ENCODE results near the gene MUC4.
A peak's percentile ranks its signal among the peaks of the same experiment; 100 is the strongest.
"Not testable (repeated sequence)": the region's sequence is repeated elsewhere in the genome, so short reads cannot be mapped to it uniquely, and the experiment has no call there.

Gene MUC4

GRCh38 chr3:195806211-195806915 lies 5.4 kb downstream of the MUC4 start:
- peaks cover 7% of the 10 kb centered on the region for H3K4me1 ChIP-seq (ENCODE audit: insufficient read depth, low read length, poor library complexity, severe bottlenecking)
- H3K9ac ChIP-seq (ENCODE audit: low read depth, low read length, poor library complexity, severe bottlenecking), result no peak overlapping the region
- H3K4me2 ChIP-seq (ENCODE audit: low read depth, low read length, poor library complexity, severe bottlenecking), result no peak overlapping the region
- H3K79me2 ChIP-seq (ENCODE audit: insufficient read depth, low read length), result no peaks in the 10 kb centered on the region
- no peaks in the 10 kb centered on the region for H3K9me3 ChIP-seq (ENCODE audit: insufficient read depth, low read depth, low read length)
- no peaks in the 10 kb centered on the region for H3K27me3 ChIP-seq (ENCODE audit: insufficient read depth, low read length, poor library complexity, severe bottlenecking)
- H3K9me2 ChIP-seq (replicated peaks; ENCODE audit: low read depth, low read length), result no peaks in the 10 kb centered on the region
- H4K20me1 ChIP-seq (ENCODE audit: insufficient read depth, low read length, poor library complexity, severe bottlenecking), result no peaks in the 10 kb centered on the region
- no peak for TF ChIP-seq EZH2phosphoT487 (IDR thresholded peaks at IDR 0.05; ENCODE audit: borderline replicate concordance)
- TF ChIP-seq, protein P1, sequence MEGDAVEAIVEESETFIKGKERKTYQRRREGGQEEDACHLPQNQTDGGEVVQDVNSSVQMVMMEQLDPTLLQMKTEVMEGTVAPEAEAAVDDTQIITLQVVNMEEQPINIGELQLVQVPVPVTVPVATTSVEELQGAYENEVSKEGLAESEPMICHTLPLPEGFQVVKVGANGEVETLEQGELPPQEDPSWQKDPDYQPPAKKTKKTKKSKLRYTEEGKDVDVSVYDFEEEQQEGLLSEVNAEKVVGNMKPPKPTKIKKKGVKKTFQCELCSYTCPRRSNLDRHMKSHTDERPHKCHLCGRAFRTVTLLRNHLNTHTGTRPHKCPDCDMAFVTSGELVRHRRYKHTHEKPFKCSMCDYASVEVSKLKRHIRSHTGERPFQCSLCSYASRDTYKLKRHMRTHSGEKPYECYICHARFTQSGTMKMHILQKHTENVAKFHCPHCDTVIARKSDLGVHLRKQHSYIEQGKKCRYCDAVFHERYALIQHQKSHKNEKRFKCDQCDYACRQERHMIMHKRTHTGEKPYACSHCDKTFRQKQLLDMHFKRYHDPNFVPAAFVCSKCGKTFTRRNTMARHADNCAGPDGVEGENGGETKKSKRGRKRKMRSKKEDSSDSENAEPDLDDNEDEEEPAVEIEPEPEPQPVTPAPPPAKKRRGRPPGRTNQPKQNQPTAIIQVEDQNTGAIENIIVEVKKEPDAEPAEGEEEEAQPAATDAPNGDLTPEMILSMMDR (conservative IDR thresholded peaks at IDR 0.05; ENCODE audit: low read length), result no peak
- H2AFZ ChIP-seq (ENCODE audit: low read length), result 0 out of 2 replicates have a peak overlapping the region, but pooled peaks have one; percentile 2
- H3K36me3 ChIP-seq (ENCODE audit: insufficient read depth, low read length), result no peaks in the 10 kb centered on the region
- no peak overlapping the region for H3K4me3 ChIP-seq (ENCODE audit: low read length, poor library complexity, severe bottlenecking)
- H3F3A ChIP-seq (ENCODE audit: low read depth), result no peaks in the 10 kb centered on the region

- not testable (repeated sequence) for H3K27me3 ChIP-seq (ENCODE audit: insufficient read depth, low read length, poor library complexity, severe bottlenecking); H4K20me1 ChIP-seq (ENCODE audit: insufficient read depth, low read length, poor library complexity, severe bottlenecking); H3K79me2 ChIP-seq (ENCODE audit: insufficient read depth, low read length); H2AFZ ChIP-seq (ENCODE audit: low read length); H3K4me3 ChIP-seq (ENCODE audit: low read length, poor library complexity, severe bottlenecking); H3K36me3 ChIP-seq (ENCODE audit: insufficient read depth, low read length); H3K4me2 ChIP-seq (ENCODE audit: low read depth, low read length, poor library complexity, severe bottlenecking); H3F3A ChIP-seq (ENCODE audit: low read depth); H3K9ac ChIP-seq (ENCODE audit: low read depth, low read length, poor library complexity, severe bottlenecking); H3K9me2 ChIP-seq (replicated peaks; ENCODE audit: low read depth, low read length); H3K9me3 ChIP-seq (ENCODE audit: insufficient read depth, low read depth, low read length); H3K4me1 ChIP-seq (ENCODE audit: insufficient read depth, low read length, poor library complexity, severe bottlenecking)
Measured at GRCh38 chr3:195805588-195805987, 6.1 kb downstream of the MUC4 start.

- Histone ChIP-seq H3F3A (ENCODE audit: low read depth) (no peaks in the 10 kb centered on the region), H3K4me3 (ENCODE audit: low read length, poor library complexity, severe bottlenecking) (no peak overlapping the region), H3K4me2 (ENCODE audit: low read depth, low read length, poor library complexity, severe bottlenecking) (no peak overlapping the region), H4K20me1 (ENCODE audit: insufficient read depth, low read length, poor library complexity, severe bottlenecking) (no peaks in the 10 kb centered on the region), H3K4me1 (ENCODE audit: insufficient read depth, low read length, poor library complexity, severe bottlenecking) (peaks cover 7% of the 10 kb centered on the region), H3K27me3 (ENCODE audit: insufficient read depth, low read length, poor library complexity, severe bottlenecking) (no peaks in the 10 kb centered on the region), H3K9ac (ENCODE audit: low read depth, low read length, poor library complexity, severe bottlenecking) (no peak overlapping the region), H3K79me2 (ENCODE audit: insufficient read depth, low read length) (no peaks in the 10 kb centered on the region), H3K9me3 (ENCODE audit: insufficient read depth, low read depth, low read length) (no peaks in the 10 kb centered on the region), H3K9me2 (replicated peaks; ENCODE audit: low read depth, low read length) (no peaks in the 10 kb centered on the region), H2AFZ (ENCODE audit: low read length) (no peak overlapping the region), H3K36me3 (ENCODE audit: insufficient read depth, low read length) (no peaks in the 10 kb centered on the region)
- no peak for TF ChIP-seq EZH2phosphoT487 (IDR thresholded peaks at IDR 0.05; ENCODE audit: borderline replicate concordance)
- TF ChIP-seq, protein P1 (conservative IDR thresholded peaks at IDR 0.05; ENCODE audit: low read length), result no peak
Measured at GRCh38 chr3:195805181-195805580, 6.5 kb downstream of the MUC4 start.
